Measurements from ENCODE around the gene ERBB2. TPM values are rescaled to one million over a fixed set of nuclear protein-coding genes. Genes with fewer than 3 reads are reported as not detected.

Gene ERBB2
- total and polyA plus RNA-seq, 2 of the 8 experiments (the other 6 are each of a cell fraction or from before 2014, with no cell fraction given), result 183 to 394 TPM

DNA sequence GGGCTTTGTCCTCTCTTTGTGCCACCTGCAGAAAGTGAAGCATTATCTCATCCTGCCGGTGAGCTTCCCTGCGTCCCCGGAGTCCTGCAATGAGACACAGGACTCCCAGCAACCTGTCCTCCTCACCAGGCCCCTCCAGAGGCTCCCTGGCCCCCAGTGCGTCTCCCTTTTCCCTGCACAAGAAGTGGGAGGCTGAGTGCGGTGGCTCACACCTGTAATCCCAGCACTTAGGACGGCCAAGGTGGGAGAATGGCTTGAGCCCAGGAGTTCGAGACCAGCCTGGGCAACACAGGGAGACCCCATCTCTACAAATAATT is 46.2 kb downstream of the ERBB2 start:
- Histone ChIP-seq H3K18ac (ENCODE audit: extremely low read depth, low read length) (no peak overlapping the region), H3K4me3 (ENCODE audit: extremely low read depth in 1 of 4, insufficient read depth in 2 of 4, low read depth in 3 of 4, low read length in 4 of 4) (no peak overlapping the region), H3K23me2 (ENCODE audit: low read depth, low read length) (no peaks in the 10 kb centered on the region; the same call in 1 of the 2 replicates), H3K27me3 (replicated peaks in 1 of 4; ENCODE audit: control insufficient read depth in 3 of 4, extremely low read depth in 1 of 4, insufficient read depth in 3 of 4, low read length in 3 of 4) (no peaks in the 10 kb centered on the region), H3K79me1 (ENCODE audit: low read depth, low read length) (peaks cover 9% of the 10 kb centered on the region), H3K23ac (ENCODE audit: insufficient read length) (no peak overlapping the region), H3K9ac (replicated peaks in 1 of 4; ENCODE audit: extremely low read depth in 1 of 4, low read depth in 3 of 4, low read length in 3 of 4) (no peak overlapping the region), H3K14ac (ENCODE audit: insufficient read length) (no peak overlapping the region), H2BK120ac (replicated peaks; ENCODE audit: low read depth, low read length) (no peak overlapping the region), H2BK15ac (ENCODE audit: low read length) (no peak overlapping the region), H4K8ac (ENCODE audit: extremely low read depth, insufficient read depth, low read length) (no peak overlapping the region), H3K9me3 (ENCODE audit: insufficient read depth in 2 of 2, low read depth in 1 of 2, low read length in 1 of 2) (no peaks in the 10 kb centered on the region), H4K5ac (ENCODE audit: insufficient read length, low read depth, low read length) (no peak overlapping the region), H3K79me2 (ENCODE audit: control insufficient read depth in 1 of 2, insufficient read depth in 2 of 2, low read length in 2 of 2) (peaks cover 0 to 11% of the 10 kb centered on the region in 2 experiments; a peak in 2 of 4 replicates), H3K4ac (replicated peaks; ENCODE audit: insufficient read length, low read depth, low read length) (no peak overlapping the region), H4K91ac (replicated peaks; ENCODE audit: insufficient read length, low read length) (no peak overlapping the region), H3K27ac (ENCODE audit: low read depth, low read length) (no peak overlapping the region), H2AFZ (ENCODE audit: low read length) (no peak overlapping the region), H3K36me3 (ENCODE audit: control insufficient read depth in 2 of 4, insufficient read depth in 4 of 4, low read length in 3 of 4) (peaks cover 4 to 40% (median 31%) of the 10 kb centered on the region in 4 experiments; a peak in 6 of 8 replicates), H3K4me2 (ENCODE audit: insufficient read depth in 1 of 2, low read depth in 2 of 2, low read length in 2 of 2) (no peak overlapping the region), H4K20me1 (replicated peaks in 1 of 2; ENCODE audit: control insufficient read depth in 1 of 2, insufficient read depth in 2 of 2, low read length in 2 of 2) (no peaks in the 10 kb centered on the region), H2BK20ac (ENCODE audit: low read length) (no peak overlapping the region), H2AK5ac (ENCODE audit: low read depth, low read length) (no peak overlapping the region), H3K4me1 (replicated peaks in 1 of 4; ENCODE audit: control insufficient read depth in 3 of 4, insufficient read depth in 4 of 4, low read length in 3 of 4) (peaks cover 1 to 11% (median 7%) of the 10 kb centered on the region in 4 experiments), H2BK12ac (ENCODE audit: low read depth, low read length) (no peak overlapping the region), H2BK5ac (ENCODE audit: low read depth, low read length) (no peak overlapping the region), H3K56ac (replicated peaks; ENCODE audit: insufficient read length, low read depth, low read length) (no peak overlapping the region)
- FAIRE-seq (no peak), DNase-seq (ENCODE audit: low read depth in 1 of 2, low spot score in 2 of 2) (no peak)
- ChIA-PET CTCF (ENCODE audit: partially characterized antibody) (interaction anchor here (0.6 to 1.6 kb wide), 3 partner anchors 12 to 74 kb away, joined by 3 read pairs; partner anchors contain the start of gene MIEN1), POLR2A (ENCODE audit: partially characterized antibody) (no interaction called here)
- WGBS, 2 experiments (ENCODE audit: extremely low coverage in 1 of 2, insufficient coverage in 1 of 2, insufficient read length in 1 of 2, insufficient replicate concordance in 2 of 2, low coverage in 1 of 2, low lambda C conversion rate in 2 of 2, missing lambda C conversion rate in 1 of 2), result 83% methylated on average over 6 of the region's 7 CpGs; no CpG with 5 or more reads in 1 of the 2 experiments
- TF ChIP-seq CTBP2 (IDR thresholded peaks at IDR 0.05; ENCODE audit: borderline replicate concordance, insufficient read depth, insufficient read length, low read length) (no peak), CBX8 (IDR thresholded peaks at IDR 0.05; ENCODE audit: borderline replicate concordance, low read depth, low read length) (no peak)
